Non-pigmented ciliary epithelial cell (primary cell): ENCODE measurements around the gene PTPRM.

Source experiments
- DNase-seq: peaks from one replicate; pipeline ENCODE4 v3.0.0-alpha.2; 2010; ENCODE audit warnings: low read depth

Gene PTPRM

DNA sequence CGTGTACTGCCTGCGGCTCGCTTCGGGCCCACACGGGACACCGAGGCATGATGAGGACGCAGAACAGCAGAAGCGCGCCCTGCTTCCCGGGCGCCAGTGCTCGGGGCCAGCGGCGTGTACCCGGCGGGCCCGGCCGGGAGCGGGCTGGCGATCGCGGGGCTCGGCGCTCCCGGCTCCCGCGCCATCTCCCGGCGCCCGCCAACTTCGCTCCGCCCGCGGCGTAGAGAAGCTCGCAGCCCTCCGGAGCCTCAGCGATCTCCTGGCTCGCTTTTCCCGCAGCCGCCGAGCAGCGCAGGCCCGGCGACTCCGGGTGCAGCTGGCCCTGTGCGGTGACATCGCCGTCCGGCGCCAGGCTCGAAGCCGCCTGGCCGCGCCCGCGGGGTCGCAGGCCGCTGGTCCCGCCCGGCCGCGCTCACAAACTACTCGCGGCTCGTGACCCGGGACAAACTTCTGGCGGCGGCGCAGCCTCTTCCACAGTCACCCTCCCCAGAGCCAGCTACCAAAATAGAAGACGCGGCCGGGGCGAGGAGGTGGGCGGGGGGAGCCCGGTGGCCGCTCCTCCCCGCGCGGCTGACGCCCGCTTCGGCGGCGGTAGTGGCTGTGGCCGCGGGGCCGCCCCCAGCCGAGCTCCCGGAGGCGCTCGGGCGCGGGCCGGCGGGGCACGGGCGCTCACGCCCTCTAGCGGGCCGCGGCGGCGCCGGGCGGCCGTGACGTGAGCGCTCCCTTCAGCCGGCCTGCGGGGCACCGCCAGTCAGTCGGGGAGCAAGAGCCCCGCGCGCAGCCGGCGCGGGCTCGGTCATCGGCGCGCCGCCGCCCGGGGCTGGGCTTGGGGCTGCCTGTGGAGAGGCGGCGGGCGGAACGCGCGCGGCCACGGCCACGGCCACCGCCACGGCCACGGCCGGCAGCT is at the start of gene PTPRM:
TSS of gene PTPRM (plus strand) at position 750 of the 907 bp plus-strand sequence. CDS start 503 bp downstream, outside the sequence.
- no peak for DNase-seq

DNA sequence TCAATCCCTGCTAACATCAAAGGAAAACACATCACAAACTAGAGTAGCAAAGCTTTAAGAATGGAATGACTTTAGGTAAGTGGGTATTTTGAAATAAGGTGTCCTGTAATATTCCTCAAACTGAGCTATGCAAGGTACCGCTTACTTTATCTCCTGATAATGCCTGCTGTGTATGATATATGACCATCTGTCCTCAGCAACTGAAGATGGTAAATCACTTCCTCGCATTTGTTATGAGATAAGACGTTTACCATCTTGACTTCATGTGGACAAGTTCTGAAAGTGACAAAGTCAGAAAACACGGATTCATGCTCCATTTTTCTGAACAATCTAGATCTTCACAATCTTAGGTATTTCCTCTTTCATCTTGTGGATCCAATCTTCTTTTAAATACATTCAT is 49.3 kb upstream of the PTPRM start:
- no peak for DNase-seq

DNA sequence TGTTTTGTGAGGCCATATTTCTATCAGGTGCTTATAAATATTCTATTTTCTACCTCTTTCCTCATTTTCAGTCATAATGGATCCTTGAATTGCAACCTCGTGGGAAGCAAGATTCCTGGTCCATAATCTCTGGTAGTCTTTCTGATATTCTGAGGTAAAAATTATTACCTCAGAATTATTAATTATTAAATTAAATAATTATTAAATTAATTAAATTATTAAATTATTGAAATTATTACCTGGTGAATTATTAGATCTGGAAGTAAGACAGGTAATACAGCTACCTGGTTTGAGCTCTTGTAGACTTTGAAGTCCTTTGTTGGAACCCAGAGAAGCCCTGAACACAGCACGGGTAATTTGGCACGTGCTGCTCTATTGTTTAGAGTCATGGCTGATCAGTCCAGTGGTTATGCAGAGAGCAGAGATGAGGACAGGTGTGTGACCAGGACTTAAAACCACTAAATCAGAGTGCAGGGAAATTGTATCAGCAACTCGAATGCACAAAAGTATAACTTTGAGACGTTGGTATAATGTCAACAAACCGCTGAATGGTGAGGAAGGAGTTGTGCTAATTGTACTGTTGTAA is 46.8 kb upstream of the PTPRM start:
- no peak for DNase-seq

- DNase-seq: no peak
Measured at GRCh38 chr18:7521226-7521856, 45.8 kb upstream of the PTPRM start.

GRCh38 chr18:7523772-7524171 is 43.3 kb upstream of the PTPRM start:
- no peak for DNase-seq

DNA sequence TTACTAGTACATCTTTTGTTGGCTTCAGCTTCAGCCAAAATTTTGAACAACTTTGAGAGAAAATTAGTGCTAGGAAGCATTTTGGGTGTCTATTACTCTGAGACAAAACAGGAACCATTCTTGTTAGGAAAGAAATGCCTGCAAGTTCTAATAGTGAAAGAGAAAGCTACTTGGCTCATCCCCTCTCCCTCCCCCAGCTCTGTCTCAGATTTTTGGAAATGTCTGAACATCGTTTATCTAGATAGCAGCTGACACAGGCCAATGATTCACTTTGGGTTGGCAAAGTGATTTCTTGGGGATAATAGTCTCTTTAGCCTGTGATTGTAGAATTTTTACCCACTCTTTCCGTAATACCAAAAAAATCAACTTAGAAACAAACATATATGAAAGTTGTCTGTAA is 42.3 kb upstream of the PTPRM start:
- no peak for DNase-seq

DNA sequence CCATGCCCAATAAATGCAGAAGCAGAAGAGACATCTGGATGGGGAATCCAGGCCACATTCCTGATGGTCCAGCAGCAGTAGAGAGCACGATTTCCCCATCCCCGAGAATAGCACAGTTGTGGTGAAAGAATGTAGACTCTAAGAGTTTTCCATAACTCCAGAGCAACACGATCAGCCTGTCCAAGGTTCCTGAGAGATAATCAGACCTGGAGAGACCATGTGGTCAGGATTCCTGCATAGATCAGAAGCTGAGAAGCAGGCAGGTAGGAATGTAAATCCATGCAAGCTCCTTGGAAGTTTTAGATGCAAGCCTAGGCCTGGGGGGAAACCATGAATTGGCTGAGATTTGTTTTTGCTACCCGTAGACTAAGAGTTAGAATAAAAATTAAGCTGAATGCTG is 34.2 kb upstream of the PTPRM start:
- DNase-seq: no peak

DNA sequence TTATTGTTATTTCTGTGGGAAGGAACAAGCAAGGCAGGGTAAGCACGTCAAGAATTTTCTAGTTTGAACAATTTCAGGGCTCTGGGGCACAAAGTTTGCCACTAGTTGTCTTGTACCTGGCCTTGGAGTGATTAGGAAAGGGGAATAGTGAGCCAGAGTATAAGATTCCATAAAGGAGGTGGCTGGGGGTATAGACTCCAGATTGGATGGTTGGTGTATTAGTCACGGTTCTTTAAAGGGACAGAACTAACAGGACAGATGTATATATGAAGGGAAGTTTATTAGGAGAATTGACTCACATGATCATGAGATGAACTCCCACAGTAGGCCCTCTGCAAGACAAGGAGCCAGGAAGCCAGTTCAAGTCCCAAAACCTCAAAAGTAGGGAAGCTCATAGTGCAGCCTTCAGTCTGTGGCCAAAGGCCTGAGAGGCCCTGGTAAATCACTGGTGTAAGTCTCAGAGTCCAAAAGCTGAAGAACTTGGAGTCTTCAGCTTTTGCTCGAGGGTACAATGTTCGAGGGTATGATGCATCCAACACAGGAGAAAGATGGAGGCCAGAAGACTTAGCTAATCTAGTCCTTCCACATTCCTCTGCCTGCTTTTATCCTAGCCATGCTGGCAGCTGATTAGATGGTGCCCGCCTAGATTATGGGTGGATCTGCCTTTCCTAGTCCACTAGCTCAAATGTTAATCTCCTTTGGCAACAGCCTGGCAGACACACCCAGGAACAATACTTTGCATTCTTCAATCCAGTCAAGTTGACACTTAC is 31.5 kb upstream of the PTPRM start:
- no peak for DNase-seq

DNA sequence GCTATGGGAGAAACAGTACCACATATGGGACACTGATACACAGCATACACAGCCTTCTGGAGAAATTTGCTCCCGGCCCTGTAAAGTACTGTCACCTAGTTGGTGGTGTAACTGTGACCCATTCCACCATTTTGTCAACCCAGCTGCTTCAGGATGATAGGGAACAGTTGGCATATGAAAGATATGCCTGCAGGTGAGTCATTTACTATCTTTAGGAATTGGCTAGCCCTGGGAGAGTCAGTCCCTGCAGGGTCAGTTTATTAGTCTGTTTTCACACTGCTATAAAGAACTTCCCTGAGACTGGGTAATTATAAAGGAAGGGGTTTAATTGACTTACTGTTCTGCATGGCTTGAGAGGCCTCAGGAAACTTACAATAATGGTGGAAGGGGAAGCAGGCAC is 30.0 kb upstream of the PTPRM start:
- DNase-seq: no peak

- no peak for DNase-seq
Measured at GRCh38 chr18:7541835-7542234, 25.3 kb upstream of the PTPRM start.

DNA sequence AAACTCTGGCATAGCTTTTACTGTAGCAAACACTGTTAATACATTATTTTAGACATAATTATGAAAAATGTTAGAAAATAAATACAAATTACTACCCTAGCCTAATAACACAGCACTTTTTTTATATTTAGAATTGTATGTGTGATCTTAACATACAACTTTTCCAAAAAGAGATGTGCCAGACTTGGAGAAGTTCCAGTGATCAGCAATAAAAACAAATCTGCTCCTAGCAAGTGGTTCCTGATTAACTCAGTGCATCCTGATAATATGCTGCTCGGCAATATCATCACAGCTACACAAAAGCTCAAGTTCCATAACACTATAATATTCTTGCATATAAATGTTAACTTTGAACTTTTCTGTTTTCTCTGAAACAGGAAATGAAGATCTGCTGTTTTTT is 22.4 kb upstream of the PTPRM start:
- no peak for DNase-seq

GRCh38 chr18:7545734-7546133 is 21.4 kb upstream of the PTPRM start:
- DNase-seq: no peak

DNA sequence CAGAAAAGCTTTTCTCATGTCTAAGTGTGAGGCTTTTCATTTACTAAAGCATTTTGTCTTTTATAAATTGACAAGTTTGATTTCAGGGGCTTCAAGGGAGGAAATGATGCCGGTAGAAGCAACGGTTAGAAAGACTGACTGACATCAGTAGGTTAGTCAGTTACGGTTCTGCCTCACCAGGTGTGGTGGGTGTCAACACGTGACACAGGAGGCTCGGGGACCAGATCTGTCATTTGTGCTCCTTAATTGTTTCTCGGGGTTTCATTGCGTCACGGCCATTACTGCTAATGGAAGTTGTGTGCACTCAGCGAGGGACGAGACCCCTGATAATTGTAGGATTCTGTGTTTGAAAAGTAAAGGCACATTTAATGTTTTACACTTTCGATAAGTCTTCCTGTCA is 18.9 kb upstream of the PTPRM start:
- DNase-seq: no peak

- DNase-seq: no peak
Measured at GRCh38 chr18:7548721-7549120, 18.4 kb upstream of the PTPRM start.

GRCh38 chr18:7557973-7558372 is 9.1 kb upstream of the PTPRM start:
- DNase-seq: no peak

DNA sequence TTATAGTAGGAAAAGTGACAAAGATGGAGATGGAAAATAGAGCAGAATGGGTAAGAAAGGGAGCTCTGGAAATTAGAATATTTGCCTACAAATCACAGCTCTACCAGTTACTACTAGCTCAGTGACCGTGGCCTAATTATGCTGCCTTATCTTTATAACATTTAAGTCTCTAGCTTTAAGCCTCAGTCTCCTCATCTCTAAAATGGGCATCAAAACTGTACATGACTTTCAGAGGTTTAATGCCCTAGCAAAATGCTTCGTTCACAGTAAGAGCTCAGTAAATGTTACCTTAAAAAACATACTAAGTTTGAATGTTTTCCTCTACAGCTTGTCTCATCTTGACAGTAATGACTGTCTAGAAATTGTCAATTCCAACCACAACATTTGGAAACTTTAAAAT is 8.3 kb upstream of the PTPRM start:
- DNase-seq: no peak

- DNase-seq: no peak
Measured at GRCh38 chr18:7559709-7560319, 7.3 kb upstream of the PTPRM start.

GRCh38 chr18:7561909-7562460 is 5.1 kb upstream of the PTPRM start:
- DNase-seq: no peak

GRCh38 chr18:7562491-7562890 is 4.6 kb upstream of the PTPRM start:
- DNase-seq: no peak

DNA sequence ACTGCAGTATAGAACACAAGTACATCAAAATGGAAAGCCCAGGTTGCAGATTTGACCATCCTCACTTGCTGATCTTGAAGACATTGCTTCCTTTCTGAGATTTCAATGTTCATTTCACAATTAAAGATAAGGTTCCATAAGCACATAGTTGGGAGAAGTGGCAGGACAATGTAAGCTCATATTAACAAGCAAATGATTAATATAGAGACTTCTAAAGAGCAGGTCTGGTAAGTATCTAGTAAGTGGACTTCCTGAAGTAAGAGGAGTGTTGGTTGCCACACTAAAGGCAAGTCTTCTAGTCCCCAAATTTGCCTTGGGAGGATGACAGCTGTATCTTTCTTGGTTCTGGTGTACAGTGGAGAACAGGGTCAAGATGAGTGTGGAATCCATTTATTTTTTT is 1.4 kb upstream of the PTPRM start:
- DNase-seq: no peak

GRCh38 chr18:7566244-7566566 is 911 bp upstream of the PTPRM start:
- no peak for DNase-seq
